22Rv1 (cell line): ENCODE measurements around the gene DHX35.

Experiments used
- CTCF ChIP-seq: fragments of 450-650 bp; IDR thresholded peaks from 2 replicates; pipeline ENCODE4 v1.5.1; 2017; ENCODE audit warnings: mild to moderate bottlenecking
- ZFX ChIP-seq: fragments of 450-650 bp; IDR thresholded peaks from 2 replicates; pipeline ENCODE4 v1.6.1; 2017; ENCODE audit warnings: antibody characterized with exemption, borderline replicate concordance

GRCh38 chr20:38997622-38998021 lies 35.5 kb downstream of the DHX35 start:
- TF ChIP-seq CTCF: no peak
- TF ChIP-seq ZFX: no peak
